Mesendoderm (in vitro differentiated cells): Measurements from ENCODE around the gene ADAMTS17.

ENCODE experiments used
- DNase-seq: peaks from one replicate; pipeline ENCODE4 v3.0.0; 2013
- H2AK5ac ChIP-seq: 2 replicates; pipeline ENCODE4 v1.6.1; 2013; ENCODE audit warnings: low read length, inconsistent platforms
- H2BK120ac ChIP-seq: 2 replicates; pipeline ENCODE4 v1.6.1; 2013; ENCODE audit warnings: low read depth, mild to moderate bottlenecking, low read length, moderate library complexity, mixed read lengths
- H2BK15ac ChIP-seq: replicated peaks from 2 replicates; pipeline ENCODE4 v1.6.1; 2013; ENCODE audit warnings: low read depth, mild to moderate bottlenecking, moderate library complexity
- H2BK5ac ChIP-seq: 2 replicates; pipeline ENCODE4 v1.6.1; 2013; ENCODE audit warnings: low read length, inconsistent platforms
- H3K18ac ChIP-seq: 2 replicates; pipeline ENCODE4 v1.6.1; 2013; ENCODE audit warnings: mild to moderate bottlenecking, low read length, mixed read lengths
- H3K23ac ChIP-seq: one replicate; pipeline ENCODE4 v1.6.1; 2013; ENCODE audit warnings: low read length
- H3K27ac ChIP-seq: 2 replicates; pipeline ENCODE4 v1.5.1; 2013; ENCODE audit warnings: low read depth, mild to moderate bottlenecking, inconsistent platforms, low read length, moderate library complexity
- H3K27me3 ChIP-seq: 2 replicates; pipeline ENCODE4 v1.6.1; 2013; ENCODE audit warnings: low read length, control low read depth, mild to moderate bottlenecking, inconsistent platforms; ENCODE audit not compliant: insufficient read depth, poor library complexity
- H3K36me3 ChIP-seq: 2 replicates; pipeline ENCODE4 v1.6.1; 2013; ENCODE audit warnings: low read length, inconsistent platforms; ENCODE audit not compliant: control insufficient read depth, insufficient read depth
- H3K4ac ChIP-seq: one replicate; pipeline ENCODE4 v1.6.1; 2013; ENCODE audit warnings: low read depth, mild to moderate bottlenecking, low read length, moderate library complexity
- H3K4me1 ChIP-seq: 2 replicates; pipeline ENCODE4 v1.6.1; 2013; ENCODE audit warnings: low read depth, low read length, inconsistent platforms; ENCODE audit not compliant: control insufficient read depth
- H3K4me2 ChIP-seq: 2 replicates; pipeline ENCODE4 v1.6.1; 2013; ENCODE audit warnings: low read length
- H3K4me3 ChIP-seq: 2 replicates; pipeline ENCODE4 v1.5.1; 2013; ENCODE audit warnings: mild to moderate bottlenecking, low read length
- H3K56ac ChIP-seq: one replicate; pipeline ENCODE4 v1.6.1; 2013; ENCODE audit warnings: low read length
- H3K79me1 ChIP-seq: 2 replicates; pipeline ENCODE4 v1.6.1; 2013; ENCODE audit warnings: low read length, inconsistent platforms
- H3K79me2 ChIP-seq: 2 replicates; pipeline ENCODE4 v1.6.1; 2013; ENCODE audit warnings: mild to moderate bottlenecking, low read length; ENCODE audit not compliant: control insufficient read depth, insufficient read depth
- H3K9ac ChIP-seq: 2 replicates; pipeline ENCODE4 v1.6.1; 2013; ENCODE audit warnings: low read length, inconsistent platforms
- H4K5ac ChIP-seq: one replicate; pipeline ENCODE4 v1.6.1; 2013; ENCODE audit warnings: low read length
- H4K8ac ChIP-seq: one replicate; pipeline ENCODE4 v1.6.1; 2013; ENCODE audit warnings: low read depth, mild to moderate bottlenecking, control low read depth, low read length, moderate library complexity
- WGBS: extraction: QIAGEN DNeasy Blood & Tissue Kit; methylation state at CpG from one replicate; pipeline ENCODE4 v1.1.7; 2013; ENCODE audit warnings: low lambda C conversion rate, missing lambda C conversion rate; ENCODE audit not compliant: insufficient coverage; ENCODE audit errors: extremely low coverage; 5-methylcytosine and 5-hydroxymethylcytosine counted together

Gene ADAMTS17

GRCh38 chr15:100263721-100264455, 77.9 kb downstream of the ADAMTS17 start:
- H3K4me1 ChIP-seq = no peaks in the 10 kb centered on the region
- no peak overlapping the region for H2BK5ac ChIP-seq
- H2BK15ac ChIP-seq = no peak overlapping the region
- no peak overlapping the region for H2BK120ac ChIP-seq
- no CpG with 5 or more reads among the region's 14 CpGs for WGBS
- H3K4ac ChIP-seq = no peak overlapping the region
- no peak overlapping the region for H3K18ac ChIP-seq
- H4K8ac ChIP-seq = no peak overlapping the region
- H2AK5ac ChIP-seq = no peak overlapping the region
- H3K27me3 ChIP-seq = no peaks in the 10 kb centered on the region
- no peaks in the 10 kb centered on the region for H3K79me2 ChIP-seq
- no peak overlapping the region for H3K27ac ChIP-seq
- no peak overlapping the region for H4K5ac ChIP-seq
- no peak overlapping the region for H3K23ac ChIP-seq
- no peak overlapping the region for H3K9ac ChIP-seq
- no peak for DNase-seq
- no peak overlapping the region for H3K4me2 ChIP-seq
- H3K79me1 ChIP-seq = no peaks in the 10 kb centered on the region
- H3K56ac ChIP-seq = no peak overlapping the region
- H3K36me3 ChIP-seq = no peaks in the 10 kb centered on the region
- H3K4me3 ChIP-seq = no peak overlapping the region

GRCh38 chr15:100263031-100263430, 78.7 kb downstream of the ADAMTS17 start:
- Histone ChIP-seq H3K79me2 (no peaks in the 10 kb centered on the region), H3K4me3 (no peak overlapping the region), H3K56ac (no peak overlapping the region), H3K27ac (no peak overlapping the region), H3K4ac (no peak overlapping the region), H3K18ac (no peak overlapping the region), H4K8ac (no peak overlapping the region), H2BK15ac (no peak overlapping the region), H2BK120ac (no peak overlapping the region), H3K4me1 (no peaks in the 10 kb centered on the region), H3K9ac (no peak overlapping the region), H3K27me3 (no peaks in the 10 kb centered on the region), H3K79me1 (no peaks in the 10 kb centered on the region), H4K5ac (no peak overlapping the region), H3K36me3 (no peaks in the 10 kb centered on the region), H3K4me2 (no peak overlapping the region), H3K23ac (no peak overlapping the region), H2AK5ac (no peak overlapping the region), H2BK5ac (no peak overlapping the region)
- no peak for DNase-seq
- WGBS = no CpG with 5 or more reads among the region's 5 CpGs

GRCh38 chr15:100261302-100262240, 80.2 kb downstream of the ADAMTS17 start:
- H3K9ac ChIP-seq = no peak overlapping the region
- H2AK5ac ChIP-seq = no peak overlapping the region
- no peak overlapping the region for H2BK5ac ChIP-seq
- H3K56ac ChIP-seq = no peak overlapping the region
- H3K23ac ChIP-seq = no peak overlapping the region
- H3K36me3 ChIP-seq = no peaks in the 10 kb centered on the region
- no peaks in the 10 kb centered on the region for H3K79me2 ChIP-seq
- no peak overlapping the region for H4K5ac ChIP-seq
- no peak overlapping the region for H3K4ac ChIP-seq
- H3K27me3 ChIP-seq = no peaks in the 10 kb centered on the region
- H4K8ac ChIP-seq = no peak overlapping the region
- WGBS = no CpG with 5 or more reads among the region's 25 CpGs
- H3K18ac ChIP-seq = no peak overlapping the region
- no peak overlapping the region for H3K4me3 ChIP-seq
- DNase-seq = no peak
- no peaks in the 10 kb centered on the region for H3K79me1 ChIP-seq
- no peak overlapping the region for H2BK15ac ChIP-seq
- H3K4me2 ChIP-seq = no peak overlapping the region
- no peak overlapping the region for H2BK120ac ChIP-seq
- H3K4me1 ChIP-seq = no peaks in the 10 kb centered on the region
- no peak overlapping the region for H3K27ac ChIP-seq

- H3K4me2 ChIP-seq = no peak overlapping the region
- H3K79me2 ChIP-seq = no peaks in the 10 kb centered on the region
- H3K36me3 ChIP-seq = no peaks in the 10 kb centered on the region
- H3K9ac ChIP-seq = no peak overlapping the region
- H2AK5ac ChIP-seq = no peak overlapping the region
- DNase-seq = no peak
- no peak overlapping the region for H3K4me3 ChIP-seq
- H3K4ac ChIP-seq = no peak overlapping the region
- H3K18ac ChIP-seq = no peak overlapping the region
- H3K27me3 ChIP-seq = no peaks in the 10 kb centered on the region
- H3K56ac ChIP-seq = no peak overlapping the region
- H3K79me1 ChIP-seq = no peaks in the 10 kb centered on the region
- H3K23ac ChIP-seq = no peak overlapping the region
- H4K8ac ChIP-seq = no peak overlapping the region
- no peak overlapping the region for H2BK15ac ChIP-seq
- H2BK5ac ChIP-seq = no peak overlapping the region
- H4K5ac ChIP-seq = no peak overlapping the region
- H3K27ac ChIP-seq = no peak overlapping the region
- no peaks in the 10 kb centered on the region for H3K4me1 ChIP-seq
- no peak overlapping the region for H2BK120ac ChIP-seq
- no CpG with 5 or more reads among the region's 7 CpGs for WGBS
Observed at GRCh38 chr15:100259266-100259665, 82.5 kb downstream of the ADAMTS17 start.

GRCh38 chr15:100256970-100257650, 84.7 kb downstream of the ADAMTS17 start:
- Histone ChIP-seq H2BK15ac (no peak overlapping the region), H3K23ac (no peak overlapping the region), H2BK120ac (no peak overlapping the region), H3K36me3 (no peaks in the 10 kb centered on the region), H3K4ac (no peak overlapping the region), H4K5ac (no peak overlapping the region), H3K79me2 (no peaks in the 10 kb centered on the region), H2BK5ac (no peak overlapping the region), H2AK5ac (no peak overlapping the region), H3K27me3 (no peaks in the 10 kb centered on the region), H3K18ac (no peak overlapping the region), H4K8ac (no peak overlapping the region), H3K56ac (no peak overlapping the region), H3K4me3 (no peak overlapping the region), H3K4me1 (no peaks in the 10 kb centered on the region), H3K9ac (no peak overlapping the region), H3K27ac (no peak overlapping the region), H3K4me2 (no peak overlapping the region), H3K79me1 (no peaks in the 10 kb centered on the region)
- no peak for DNase-seq
- no CpG with 5 or more reads among the region's 19 CpGs for WGBS
